Lung (tissue), 12 donors: ENCODE data around the gene HS3ST3B1. TPM values are rescaled to one million over a fixed set of nuclear protein-coding genes. Genes with fewer than 3 reads are reported as not detected.

Source experiments
- ATAC-seq: fragments of 200-7000 bp; cut with Tn5 transposase; one replicate; pipeline ENCODE4 v1.9.1; 2020; ENCODE audit warnings: moderate number of reproducible peaks; ENCODE audit not compliant: insufficient read depth, low FRiP score
- DNase-seq, 3 donors: peaks; one replicate each; pipeline ENCODE4 v3.0.0-alpha.2; 2013 to 2017
- H3K27ac ChIP-seq, 2 donors: one replicate each; pipeline ENCODE4 v1.5.1; 2013; ENCODE audit warnings: mild to moderate bottlenecking in 2 of 2, moderate library complexity in 2 of 2, control low read depth in 1 of 2, inconsistent platforms in 1 of 2, low read depth in 1 of 2, low read length in 1 of 2
- H3K27me3 ChIP-seq, 3 donors: one replicate each; pipeline ENCODE4 v1.5.1; 2013; ENCODE audit warnings: low read length in 2 of 3; ENCODE audit not compliant: control insufficient read depth in 3 of 3, insufficient read depth in 3 of 3
- H3K36me3 ChIP-seq, 4 donors: one replicate each; pipeline ENCODE4 v1.5.1; 2013; ENCODE audit warnings: low read length in 4 of 4, mild to moderate bottlenecking in 1 of 4, moderate library complexity in 1 of 4; ENCODE audit not compliant: control insufficient read depth in 4 of 4, insufficient read depth in 4 of 4
- H3K4me1 ChIP-seq, 5 donors: one replicate each; pipeline ENCODE4 v1.5.1; 2013; ENCODE audit warnings: low read length in 5 of 5, mild to moderate bottlenecking in 2 of 5, moderate library complexity in 1 of 5; ENCODE audit not compliant: control insufficient read depth in 5 of 5, insufficient read depth in 5 of 5
- H3K4me3 ChIP-seq: one replicate; pipeline ENCODE4 v1.5.1; 2013; ENCODE audit warnings: mild to moderate bottlenecking, control low read depth, moderate library complexity
- H3K9ac ChIP-seq, 2 donors: one replicate each; pipeline ENCODE4 v1.5.1; 2013; ENCODE audit warnings: low read length in 2 of 2, control low read depth in 1 of 2; ENCODE audit not compliant: insufficient read depth in 1 of 2
- H3K9me3 ChIP-seq, 4 donors: one replicate each; pipeline ENCODE4 v1.5.1; 2013; ENCODE audit warnings: low read length in 3 of 4, mild to moderate bottlenecking in 1 of 4, moderate library complexity in 1 of 4; ENCODE audit not compliant: control insufficient read depth in 4 of 4, insufficient read depth in 3 of 4
- WGBS, 2 donors: extraction: QIAGEN DNeasy Blood & Tissue Kit; methylation state at CpG; one replicate each; pipeline ENCODE4 v1.1.7; 2013; 5-methylcytosine and 5-hydroxymethylcytosine counted together
- polyA plus RNA-seq, 2 donors: library from polyadenylated mRNA; stranded (reverse); fragments of 200-250 nt; gene quantifications; one replicate each; pipeline ENCODE4 v1.2.1, GENCODE V29; 2013
- total RNA-seq, 2 donors: library from RNA; depleted of rRNA in 1 of 2; stranded (reverse); fragments of >200 nt in 1 of 2; gene quantifications; one replicate each; pipeline ENCODE4 v1.2.1, GENCODE V29; 2014 to 2021
- TF ChIP-seq, protein P1 (sequence below): IDR thresholded peaks from 2 replicates; pipeline ENCODE4 v1.5.1; 2012; ENCODE audit warnings: mild to moderate bottlenecking; ENCODE audit errors: control extremely low read depth, extremely low read depth
- donor health status: control.
- donor health status: control.
- donor health status: Bipolar disorder and iron deficiency.
- donor health status: healthy.
- donor health status: DM: yes; HTN: yes; CAD: no.

The HS3ST3B1 gene
- total and polyA plus RNA-seq, 4 donors = 0.87 to 14.6 (median 5.3) TPM

DNA sequence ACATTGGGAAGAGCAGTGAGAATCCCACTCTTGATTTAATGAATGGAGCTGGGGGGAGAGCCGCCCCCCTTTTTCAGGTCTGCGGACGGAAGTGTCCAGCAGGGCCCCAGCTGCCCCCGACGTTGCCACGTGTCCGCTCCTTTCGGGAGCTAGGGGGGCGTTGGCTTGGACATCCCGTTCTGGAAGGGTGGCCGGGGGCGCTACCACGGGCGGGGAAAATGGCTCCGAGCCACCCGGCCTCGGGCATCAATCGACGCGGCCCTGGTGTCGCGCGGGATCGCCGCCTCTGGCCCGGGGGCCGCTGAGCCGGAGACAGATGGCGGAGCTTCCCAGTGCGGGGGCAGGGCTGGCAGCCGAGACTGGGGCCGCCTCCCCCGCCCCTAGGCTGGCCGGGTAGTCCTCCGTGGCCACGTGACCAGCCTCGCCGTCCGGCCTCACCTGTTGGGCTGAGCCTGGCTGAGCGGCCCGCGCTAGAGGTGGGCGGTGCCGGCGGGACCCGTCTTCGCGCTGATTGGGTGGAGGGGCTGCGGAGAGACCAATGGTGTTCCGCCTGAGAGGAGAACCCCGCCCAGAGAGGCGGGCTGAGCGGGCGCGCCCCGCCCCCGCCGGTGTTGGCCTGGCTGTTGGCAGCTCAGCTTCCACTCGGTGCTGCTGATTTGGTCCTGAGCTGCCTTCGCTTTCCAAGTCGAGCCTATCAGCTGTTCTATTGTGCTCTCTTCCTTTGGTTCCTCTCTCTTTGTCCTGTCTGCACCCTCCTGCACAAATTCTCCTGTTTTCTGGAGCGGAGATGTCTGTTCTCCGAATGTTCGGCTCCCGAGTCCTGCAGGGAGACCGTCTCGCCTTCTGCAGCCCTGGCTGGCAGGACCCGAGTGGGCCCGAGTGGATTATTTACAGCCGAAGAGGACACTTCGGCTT lies 8.3 kb downstream of the HS3ST3B1 start:
- DNase-seq (peak; percentile 91 to 95 (median 94)), ATAC-seq (peak; percentile 98)
- TF ChIP-seq, protein P1, sequence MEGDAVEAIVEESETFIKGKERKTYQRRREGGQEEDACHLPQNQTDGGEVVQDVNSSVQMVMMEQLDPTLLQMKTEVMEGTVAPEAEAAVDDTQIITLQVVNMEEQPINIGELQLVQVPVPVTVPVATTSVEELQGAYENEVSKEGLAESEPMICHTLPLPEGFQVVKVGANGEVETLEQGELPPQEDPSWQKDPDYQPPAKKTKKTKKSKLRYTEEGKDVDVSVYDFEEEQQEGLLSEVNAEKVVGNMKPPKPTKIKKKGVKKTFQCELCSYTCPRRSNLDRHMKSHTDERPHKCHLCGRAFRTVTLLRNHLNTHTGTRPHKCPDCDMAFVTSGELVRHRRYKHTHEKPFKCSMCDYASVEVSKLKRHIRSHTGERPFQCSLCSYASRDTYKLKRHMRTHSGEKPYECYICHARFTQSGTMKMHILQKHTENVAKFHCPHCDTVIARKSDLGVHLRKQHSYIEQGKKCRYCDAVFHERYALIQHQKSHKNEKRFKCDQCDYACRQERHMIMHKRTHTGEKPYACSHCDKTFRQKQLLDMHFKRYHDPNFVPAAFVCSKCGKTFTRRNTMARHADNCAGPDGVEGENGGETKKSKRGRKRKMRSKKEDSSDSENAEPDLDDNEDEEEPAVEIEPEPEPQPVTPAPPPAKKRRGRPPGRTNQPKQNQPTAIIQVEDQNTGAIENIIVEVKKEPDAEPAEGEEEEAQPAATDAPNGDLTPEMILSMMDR = no peak
- 6 to 8% methylated on average over 56 to 71 of the region's 71 CpGs for WGBS, 2 donors
- H3K27me3 ChIP-seq = peaks cover 0 to 41% (median 40%) of the 10 kb centered on the region in 3 donors
- H3K9me3 ChIP-seq = peaks cover 0 to 8% (median 0%) of the 10 kb centered on the region in 4 donors
- peaks cover 0 to 22% (median 0%) of the 10 kb centered on the region in 5 donors for H3K4me1 ChIP-seq
- H3K4me3 ChIP-seq = peak overlapping the region; percentile 35
- H3K27ac ChIP-seq = peak overlapping the region in 1 of 2 donors; percentile 45
- H3K36me3 ChIP-seq = no peaks in the 10 kb centered on the region
- H3K9ac ChIP-seq = peak overlapping the region in 1 of 2 donors; percentile 89

DNA sequence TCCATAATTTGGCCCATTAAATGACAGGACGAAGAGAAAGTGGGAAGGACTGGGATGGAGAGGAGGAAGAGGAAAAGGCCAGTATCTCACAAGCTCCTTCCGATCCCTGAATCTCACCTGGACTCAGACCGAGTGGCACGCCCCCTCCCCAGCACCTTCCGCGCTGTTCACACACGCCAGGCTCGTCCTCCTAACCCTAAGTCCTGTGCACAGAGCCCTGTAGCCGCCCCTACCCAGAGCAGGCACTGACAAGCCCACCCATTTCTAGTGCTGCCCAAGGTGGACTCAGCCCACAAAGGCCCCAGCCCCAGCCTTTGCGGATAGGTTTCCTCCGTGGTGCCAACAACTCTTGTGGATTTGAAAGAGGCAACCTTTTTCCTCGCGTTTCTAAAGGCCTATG lies 9.2 kb downstream of the HS3ST3B1 start:
- H3K9ac ChIP-seq = peak overlapping the region in 1 of 2 donors; percentile 89
- H3K27ac ChIP-seq = no peak overlapping the region
- H3K9me3 ChIP-seq = peaks cover 0 to 5% (median 0%) of the 10 kb centered on the region in 4 donors
- 68 to 84% methylated on average over 13 of the region's 13 CpGs for WGBS, 2 donors
- H3K36me3 ChIP-seq = no peaks in the 10 kb centered on the region
- no peak overlapping the region for H3K4me3 ChIP-seq
- DNase-seq (no peak), ATAC-seq (no peak)
- TF ChIP-seq, protein P1 = no peak
- H3K27me3 ChIP-seq = peaks cover 0 to 32% (median 31%) of the 10 kb centered on the region in 3 donors
- peaks cover 0 to 21% (median 0%) of the 10 kb centered on the region in 5 donors for H3K4me1 ChIP-seq

DNA sequence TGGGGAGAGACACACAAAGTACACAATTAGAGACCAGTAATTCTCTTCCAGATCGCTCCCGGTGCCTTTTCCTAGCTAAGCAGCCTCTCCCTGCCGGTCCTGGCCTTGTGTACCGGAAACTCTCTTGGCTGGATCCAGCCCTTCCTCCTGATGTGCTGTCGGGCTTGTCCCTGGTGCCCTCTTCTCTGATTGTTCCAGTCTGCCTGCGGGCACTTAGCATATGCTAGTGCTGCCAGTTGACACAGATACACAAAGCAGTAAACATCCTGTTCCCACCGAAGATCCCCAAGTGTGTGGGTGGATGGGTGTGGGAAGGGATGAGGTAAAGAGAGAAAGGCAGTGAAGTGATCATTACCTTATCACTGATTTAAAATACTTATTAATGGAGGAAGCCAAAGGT lies 9.7 kb downstream of the HS3ST3B1 start:
- Histone ChIP-seq H3K9ac (no peak overlapping the region), H3K27me3 (peaks cover 0 to 28% (median 27%) of the 10 kb centered on the region in 3 donors), H3K9me3 (peaks cover 0 to 7% (median 0%) of the 10 kb centered on the region in 4 donors), H3K27ac (no peak overlapping the region), H3K4me1 (peaks cover 0 to 21% (median 0%) of the 10 kb centered on the region in 5 donors), H3K36me3 (no peaks in the 10 kb centered on the region), H3K4me3 (no peak overlapping the region)
- no peak for DNase-seq
- TF ChIP-seq, protein P1 = no peak
- ATAC-seq = no peak
- WGBS, 2 donors = 61 to 82% methylated on average over 7 of the region's 7 CpGs
